ENCODE measurements around the gene SSBP3. TPM values are rescaled to one million over a fixed set of nuclear protein-coding genes. Genes with fewer than 3 reads are reported as not detected.

Gene SSBP3
- polyA plus RNA-seq, 1 donor (not counting 4 experiments of a cell fraction or from before 2014, with no cell fraction given), result 16.9 TPM

- no peak overlapping the region for H3K4me3 ChIP-seq (ENCODE audit: control insufficient read depth in 2 of 3, extremely low read depth in 1 of 3, insufficient read depth in 2 of 3, low read depth in 1 of 3, low read length in 3 of 3)
- no peaks in the 10 kb centered on the region for H3K27me3 ChIP-seq (ENCODE audit: control insufficient read depth, extremely low read depth, insufficient read depth, low read length)
- H3K79me2 ChIP-seq (ENCODE audit: control insufficient read depth, insufficient read depth, low read length), result no peaks in the 10 kb centered on the region
- DNase-seq (ENCODE audit: low read depth, low spot score) (no peak), FAIRE-seq (no peak)
- H2AFZ ChIP-seq (ENCODE audit: control insufficient read depth, low read length), result no peak overlapping the region
- no peak overlapping the region for H3K4me2 ChIP-seq (ENCODE audit: control insufficient read depth, extremely low read depth, insufficient read depth, low read depth, low read length)
- H3K9me1 ChIP-seq (ENCODE audit: control insufficient read depth, extremely low read depth, insufficient read depth, low read length), result peaks cover 2% of the 10 kb centered on the region
- no peaks in the 10 kb centered on the region for H3K9me3 ChIP-seq (ENCODE audit: control insufficient read depth, low read depth, low read length)
- H3K4me1 ChIP-seq (ENCODE audit: control insufficient read depth, extremely low read depth, insufficient read depth, low read length), result peaks cover 17% of the 10 kb centered on the region
- H3K27ac ChIP-seq (ENCODE audit: control insufficient read depth, insufficient read depth, low read length), result no peak overlapping the region
- TF ChIP-seq EZH2 (IDR thresholded peaks at IDR 0.05; ENCODE audit: low read length) (no peak), CTCF (optimal IDR thresholded peaks at IDR 0.05 in 1 of 3, IDR thresholded peaks at IDR 0.05 in 1 of 3, conservative IDR thresholded peaks at IDR 0.05 in 1 of 3; ENCODE audit: extremely low read depth in 1 of 3, insufficient read depth in 2 of 3, low read length in 3 of 3) (no peak)
- no peaks in the 10 kb centered on the region for H4K20me1 ChIP-seq (ENCODE audit: control insufficient read depth, extremely low read depth, insufficient read depth, low read length)
- dilution Hi-C loops (cut with MboI; ENCODE audit: extremely low pct_ligation_motif_present, low sequenced_read_pairs), result no loop called here
- H3K9ac ChIP-seq (ENCODE audit: control insufficient read depth, extremely low read depth, insufficient read depth, low read length), result no peak overlapping the region
- H3K36me3 ChIP-seq (ENCODE audit: control insufficient read depth in 2 of 2, extremely low read depth in 1 of 2, insufficient read depth in 2 of 2, low read length in 2 of 2), result no peaks in the 10 kb centered on the region
These were observed 33.2 kb downstream of the SSBP3 start for GRCh38 chr1:54372978-54373377.

GRCh38 chr1:54371942-54372275 lies 34.3 kb downstream of the SSBP3 start:
- H4K20me1 ChIP-seq (ENCODE audit: control insufficient read depth, extremely low read depth, insufficient read depth, low read length), result no peaks in the 10 kb centered on the region
- H3K27ac ChIP-seq (ENCODE audit: control insufficient read depth, insufficient read depth, low read length), result no peak overlapping the region
- H3K4me3 ChIP-seq (ENCODE audit: control insufficient read depth in 2 of 3, extremely low read depth in 1 of 3, insufficient read depth in 2 of 3, low read depth in 1 of 3, low read length in 3 of 3), result no peak overlapping the region
- dilution Hi-C loops (cut with MboI; ENCODE audit: extremely low pct_ligation_motif_present, low sequenced_read_pairs), result no loop called here
- H2AFZ ChIP-seq (ENCODE audit: control insufficient read depth, low read length), result no peak overlapping the region
- no peaks in the 10 kb centered on the region for H3K79me2 ChIP-seq (ENCODE audit: control insufficient read depth, insufficient read depth, low read length)
- DNase-seq (ENCODE audit: low read depth, low spot score) (no peak), FAIRE-seq (no peak)
- no peaks in the 10 kb centered on the region for H3K27me3 ChIP-seq (ENCODE audit: control insufficient read depth, extremely low read depth, insufficient read depth, low read length)
- TF ChIP-seq EZH2 (IDR thresholded peaks at IDR 0.05; ENCODE audit: low read length) (no peak), CTCF (optimal IDR thresholded peaks at IDR 0.05 in 1 of 3, IDR thresholded peaks at IDR 0.05 in 1 of 3, conservative IDR thresholded peaks at IDR 0.05 in 1 of 3; ENCODE audit: extremely low read depth in 1 of 3, insufficient read depth in 2 of 3, low read length in 3 of 3) (no peak)
- no peaks in the 10 kb centered on the region for H3K9me3 ChIP-seq (ENCODE audit: control insufficient read depth, low read depth, low read length)
- H3K36me3 ChIP-seq (ENCODE audit: control insufficient read depth in 2 of 2, extremely low read depth in 1 of 2, insufficient read depth in 2 of 2, low read length in 2 of 2), result no peaks in the 10 kb centered on the region
- H3K4me1 ChIP-seq (ENCODE audit: control insufficient read depth, extremely low read depth, insufficient read depth, low read length), result peaks cover 17% of the 10 kb centered on the region
- no peak overlapping the region for H3K9ac ChIP-seq (ENCODE audit: control insufficient read depth, extremely low read depth, insufficient read depth, low read length)
- peaks cover 2% of the 10 kb centered on the region for H3K9me1 ChIP-seq (ENCODE audit: control insufficient read depth, extremely low read depth, insufficient read depth, low read length)
- peak overlapping the region; percentile 6 for H3K4me2 ChIP-seq (ENCODE audit: control insufficient read depth, extremely low read depth, insufficient read depth, low read depth, low read length)
